GM11168 (cell line): ENCODE data around the gene ZSWIM3.
"Not testable (repeated sequence)": the region's sequence is repeated elsewhere in the genome, so short reads cannot be mapped to it uniquely, and the experiment has no call there.

Experiments used
- in situ Hi-C: fragments of 300-500 bp; cut with MboI; formaldehyde crosslinking; loops from one replicate; pipeline ENCODE4 v1.12.0; 2022; ENCODE audit warnings: low sequenced_read_pairs; ENCODE audit not compliant: unreplicated experiment

The ZSWIM3 gene

DNA sequence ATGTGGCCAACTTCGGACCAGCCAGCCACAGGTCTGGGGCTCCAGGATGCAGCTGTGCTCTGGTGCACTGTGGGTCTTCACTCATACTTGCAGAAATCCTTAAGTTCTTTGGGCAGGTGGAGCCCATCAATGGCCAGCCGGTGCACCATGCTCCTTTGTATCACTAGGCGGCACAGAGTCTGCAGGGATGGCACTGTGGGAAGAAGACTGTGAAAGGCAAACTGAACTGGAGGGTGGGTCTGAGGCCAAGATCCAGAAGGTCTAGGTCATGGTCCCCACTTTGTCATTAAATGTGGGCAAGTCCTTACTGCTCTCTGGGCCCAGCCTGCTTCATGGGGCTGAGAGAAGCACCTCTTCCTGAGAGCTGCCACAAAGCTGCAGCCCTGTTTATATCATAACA lies 31.3 kb downstream of the ZSWIM3 start:
- in situ Hi-C loops = no loop called here

DNA sequence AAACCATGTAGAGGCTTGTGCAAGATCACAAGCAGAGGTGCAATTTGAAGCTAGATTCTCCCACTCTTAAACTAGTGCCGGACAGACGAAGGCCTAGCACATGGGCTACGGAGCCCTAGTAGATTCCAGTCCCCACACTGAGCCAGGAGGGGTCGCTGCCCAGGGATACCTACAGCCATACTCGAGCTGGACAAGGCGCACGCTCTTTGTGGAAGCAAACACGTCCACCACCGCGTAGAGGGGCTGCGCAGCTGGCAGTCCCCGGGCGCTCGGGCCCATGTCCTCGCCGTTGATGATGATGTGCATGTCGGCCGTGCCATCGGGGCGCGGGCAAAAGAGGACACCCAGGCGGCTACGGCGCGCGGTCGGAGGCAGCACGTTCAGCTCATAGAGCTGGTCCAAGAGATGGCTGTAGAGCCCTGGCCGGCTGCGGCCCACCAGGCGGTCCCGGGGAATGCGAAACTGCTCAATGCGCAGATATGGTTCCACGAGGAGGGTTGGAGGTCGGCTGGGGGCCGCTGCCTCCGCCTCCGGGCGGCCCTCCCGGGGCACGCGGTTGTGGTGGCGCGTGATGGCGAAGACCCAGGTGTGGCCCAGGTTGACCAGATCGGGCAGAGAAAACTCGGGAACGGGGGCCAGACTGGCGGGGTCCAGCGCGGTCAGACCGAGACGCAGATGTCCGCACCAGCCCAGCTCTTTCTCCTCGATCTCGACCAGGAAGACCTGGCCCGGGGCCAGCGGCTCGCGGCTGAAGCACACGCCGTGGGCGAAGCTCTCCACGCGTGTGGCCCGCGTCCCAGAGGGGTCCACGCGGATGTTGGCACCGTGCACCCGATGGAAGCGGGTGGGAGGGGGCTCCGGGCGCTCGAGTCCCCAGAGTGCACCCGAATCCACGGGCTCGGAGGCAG lies 32.9 kb downstream of the ZSWIM3 start:
- in situ Hi-C loops = no loop called here

DNA sequence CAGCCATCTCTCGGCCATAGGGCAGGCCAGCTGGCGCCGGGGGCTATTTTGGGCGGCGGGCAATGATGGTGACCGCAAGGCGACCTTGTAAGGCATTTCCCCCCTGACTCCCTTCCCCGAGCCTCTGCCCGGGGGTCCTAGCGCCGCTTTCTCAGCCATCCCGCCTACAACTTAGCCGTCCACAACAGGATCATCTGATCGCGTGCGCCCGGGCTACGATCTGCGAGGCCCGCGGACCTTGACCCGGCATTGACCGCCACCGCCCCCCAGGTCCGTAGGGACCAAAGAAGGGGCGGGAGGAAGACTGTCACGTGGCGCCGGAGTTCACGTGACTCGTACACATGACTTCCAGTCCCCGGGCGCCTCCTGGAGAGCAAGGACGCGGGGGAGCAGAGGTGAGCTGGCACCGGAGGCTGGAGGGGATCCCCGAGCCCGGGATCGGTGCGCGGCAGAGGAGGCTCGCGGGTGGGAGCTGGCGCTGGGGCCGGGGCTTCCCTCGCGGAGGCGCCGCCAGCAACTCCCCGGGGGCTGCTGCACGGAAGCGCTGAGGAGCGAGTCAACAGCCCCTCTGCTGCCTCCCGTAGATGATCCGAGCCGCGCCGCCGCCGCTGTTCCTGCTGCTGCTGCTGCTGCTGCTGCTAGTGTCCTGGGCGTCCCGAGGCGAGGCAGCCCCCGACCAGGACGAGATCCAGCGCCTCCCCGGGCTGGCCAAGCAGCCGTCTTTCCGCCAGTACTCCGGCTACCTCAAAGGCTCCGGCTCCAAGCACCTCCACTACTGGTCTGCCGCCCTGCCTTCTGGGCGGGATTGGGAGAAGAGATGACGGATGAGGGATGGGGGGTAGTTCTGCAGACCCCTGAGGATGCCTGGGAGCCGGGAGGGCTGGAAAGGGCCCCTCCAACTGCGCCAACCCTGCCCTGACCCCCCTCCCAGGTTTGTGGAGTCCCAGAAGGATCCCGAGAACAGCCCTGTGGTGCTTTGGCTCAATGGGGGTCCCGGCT lies 33.9 kb downstream of the ZSWIM3 start, which contains the start of the genes CTSA and NEURL2:
Gene CTSA (plus strand): TSS at position 351 of the 999 bp plus-strand sequence. CDS start 234 bp downstream, at position 585.
Gene NEURL2 (minus strand): TSS at position 224 of the 999 bp plus-strand sequence. CDS start 217 bp downstream, at position 7.
- in situ Hi-C loops = no loop called here

DNA sequence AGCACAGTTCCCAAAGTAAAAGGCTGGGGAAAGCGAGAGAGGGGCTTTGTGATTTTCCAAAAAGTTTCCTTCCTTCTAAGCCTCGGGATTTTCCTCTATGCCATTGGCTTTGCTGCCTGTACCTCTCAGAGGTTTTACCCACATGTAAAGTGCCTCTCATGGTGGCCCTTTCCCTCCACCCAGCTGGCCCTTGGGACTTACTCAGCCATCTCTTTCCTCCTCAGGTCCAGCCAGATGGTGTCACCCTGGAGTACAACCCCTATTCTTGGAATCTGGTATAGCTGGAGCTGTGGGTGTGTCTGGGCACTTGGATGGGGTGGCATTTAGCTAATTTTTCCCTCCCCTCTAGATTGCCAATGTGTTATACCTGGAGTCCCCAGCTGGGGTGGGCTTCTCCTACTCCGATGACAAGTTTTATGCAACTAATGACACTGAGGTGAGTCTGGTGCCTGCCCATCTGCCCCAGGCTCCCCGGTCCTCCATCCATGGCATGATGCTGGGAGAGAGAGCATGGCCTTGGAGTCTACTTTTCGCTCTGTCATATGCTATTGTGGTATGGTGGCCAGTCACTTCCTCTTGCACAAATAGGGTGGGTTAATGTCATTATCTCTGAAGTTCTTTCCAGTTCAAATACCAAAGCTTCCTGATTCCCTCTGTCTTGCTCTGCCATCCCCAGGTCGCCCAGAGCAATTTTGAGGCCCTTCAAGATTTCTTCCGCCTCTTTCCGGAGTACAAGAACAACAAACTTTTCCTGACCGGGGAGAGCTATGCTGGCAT lies 34.8 kb downstream of the ZSWIM3 start:
- in situ Hi-C loops = no loop called here

- in situ Hi-C loops = no loop called here
Measured at GRCh38 chr20:45892828-45893500, 35.5 kb downstream of the ZSWIM3 start.

DNA sequence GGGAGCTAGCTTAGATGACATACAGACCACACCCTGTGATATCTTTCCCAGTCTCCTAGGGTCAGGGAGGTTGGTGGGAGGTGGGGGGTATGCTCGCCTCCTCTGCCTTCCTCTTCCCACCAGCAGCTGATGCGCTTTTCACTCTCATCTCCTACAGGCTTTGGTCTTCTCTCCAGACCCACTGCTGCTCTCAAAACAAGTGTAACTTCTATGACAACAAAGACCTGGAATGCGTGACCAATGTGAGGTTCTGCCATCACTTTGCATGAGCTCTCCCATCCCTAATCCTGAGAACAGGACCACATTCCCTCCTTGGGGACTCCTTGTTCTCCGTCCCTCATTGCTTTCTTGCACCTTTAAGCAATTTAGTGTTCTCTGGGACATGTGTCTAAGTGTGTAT lies 36.4 kb downstream of the ZSWIM3 start:
- in situ Hi-C loops = no loop called here

DNA sequence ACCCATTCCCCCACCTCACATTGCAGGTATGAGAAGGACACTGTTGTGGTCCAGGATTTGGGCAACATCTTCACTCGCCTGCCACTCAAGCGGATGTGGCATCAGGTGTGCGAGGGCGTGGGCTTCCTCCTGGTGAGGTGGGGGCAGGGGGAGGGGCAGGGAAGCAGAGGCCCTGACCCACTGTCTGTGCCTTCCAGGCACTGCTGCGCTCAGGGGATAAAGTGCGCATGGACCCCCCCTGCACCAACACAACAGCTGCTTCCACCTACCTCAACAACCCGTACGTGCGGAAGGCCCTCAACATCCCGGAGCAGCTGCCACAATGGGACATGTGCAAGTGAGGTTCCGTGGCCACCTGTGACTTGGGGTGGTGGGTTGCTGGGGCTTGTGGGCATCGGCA lies 37.4 kb downstream of the ZSWIM3 start:
- in situ Hi-C loops = no loop called here

- in situ Hi-C loops = no loop called here
Measured at GRCh38 chr20:45896641-45897161, 39.3 kb downstream of the ZSWIM3 start.

GRCh38 chr20:45897289-45897688 lies 39.9 kb downstream of the ZSWIM3 start:
- in situ Hi-C loops = no loop called here

DNA sequence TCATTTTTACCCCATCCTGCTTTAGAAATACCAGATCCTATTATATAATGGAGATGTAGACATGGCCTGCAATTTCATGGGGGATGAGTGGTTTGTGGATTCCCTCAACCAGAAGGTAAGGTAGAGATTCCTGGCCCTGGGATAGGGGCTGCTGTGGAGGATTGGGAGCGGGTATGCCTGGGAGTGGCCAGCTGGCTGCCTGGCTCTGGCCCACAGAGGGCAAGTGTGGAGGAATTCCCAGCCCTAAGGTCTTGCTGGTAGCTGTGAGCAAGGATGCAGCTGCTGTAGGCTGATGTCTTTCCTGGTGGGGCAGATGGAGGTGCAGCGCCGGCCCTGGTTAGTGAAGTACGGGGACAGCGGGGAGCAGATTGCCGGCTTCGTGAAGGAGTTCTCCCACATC lies 40.3 kb downstream of the ZSWIM3 start:
- in situ Hi-C loops = no loop called here

DNA sequence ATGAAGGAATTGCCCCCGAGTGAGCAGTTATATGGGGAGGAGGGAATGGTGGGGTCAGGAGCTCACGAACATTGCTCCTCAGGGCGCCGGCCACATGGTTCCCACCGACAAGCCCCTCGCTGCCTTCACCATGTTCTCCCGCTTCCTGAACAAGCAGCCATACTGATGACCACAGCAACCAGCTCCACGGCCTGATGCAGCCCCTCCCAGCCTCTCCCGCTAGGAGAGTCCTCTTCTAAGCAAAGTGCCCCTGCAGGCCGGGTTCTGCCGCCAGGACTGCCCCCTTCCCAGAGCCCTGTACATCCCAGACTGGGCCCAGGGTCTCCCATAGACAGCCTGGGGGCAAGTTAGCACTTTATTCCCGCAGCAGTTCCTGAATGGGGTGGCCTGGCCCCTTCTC lies 40.9 kb downstream of the ZSWIM3 start:
- in situ Hi-C loops = no loop called here

DNA sequence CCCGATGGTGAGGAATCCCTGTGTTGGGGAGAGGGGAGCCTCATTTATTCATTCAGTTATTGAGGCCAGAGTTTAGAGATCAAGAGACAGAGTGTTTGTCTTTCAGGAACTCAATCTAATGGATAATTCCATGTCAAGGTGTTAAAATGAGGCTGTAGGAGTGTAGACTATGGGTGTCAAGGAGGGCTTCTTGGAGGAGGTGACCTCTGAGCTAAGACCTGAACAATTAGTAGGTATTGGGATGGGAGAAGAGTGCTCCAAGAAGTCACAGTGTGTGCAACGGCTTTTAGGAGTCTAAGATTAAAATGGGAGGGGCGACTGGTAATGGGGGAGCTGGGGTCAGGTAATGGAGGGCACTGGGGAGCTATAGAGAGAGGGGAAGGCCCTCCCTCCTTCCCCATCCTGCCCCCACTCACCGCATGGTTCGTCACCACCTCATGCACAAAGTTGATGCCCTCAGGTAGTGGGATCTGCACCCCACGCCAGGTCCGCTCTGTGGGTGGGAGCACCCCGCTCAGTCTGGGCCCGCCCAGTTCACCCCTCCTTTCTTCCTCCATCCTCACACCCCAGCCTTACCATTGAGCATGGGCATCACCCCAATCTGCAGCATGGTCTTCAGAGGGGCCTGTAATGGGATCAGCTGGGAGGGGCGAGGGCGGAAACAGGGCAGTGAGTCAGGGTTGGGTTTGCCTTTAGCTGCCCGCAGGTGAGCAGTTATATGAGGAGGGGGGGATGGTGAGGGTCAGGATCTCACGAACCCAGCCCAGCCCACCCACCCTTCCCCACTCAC lies 41.8 kb downstream of the ZSWIM3 start:
- in situ Hi-C loops = no loop called here

- in situ Hi-C loops = not testable (repeated sequence)
Measured at GRCh38 chr20:45901332-45901731, 43.9 kb downstream of the ZSWIM3 start.

- in situ Hi-C loops = no loop called here
Measured at GRCh38 chr20:45902199-45902701, 44.8 kb downstream of the ZSWIM3 start.

DNA sequence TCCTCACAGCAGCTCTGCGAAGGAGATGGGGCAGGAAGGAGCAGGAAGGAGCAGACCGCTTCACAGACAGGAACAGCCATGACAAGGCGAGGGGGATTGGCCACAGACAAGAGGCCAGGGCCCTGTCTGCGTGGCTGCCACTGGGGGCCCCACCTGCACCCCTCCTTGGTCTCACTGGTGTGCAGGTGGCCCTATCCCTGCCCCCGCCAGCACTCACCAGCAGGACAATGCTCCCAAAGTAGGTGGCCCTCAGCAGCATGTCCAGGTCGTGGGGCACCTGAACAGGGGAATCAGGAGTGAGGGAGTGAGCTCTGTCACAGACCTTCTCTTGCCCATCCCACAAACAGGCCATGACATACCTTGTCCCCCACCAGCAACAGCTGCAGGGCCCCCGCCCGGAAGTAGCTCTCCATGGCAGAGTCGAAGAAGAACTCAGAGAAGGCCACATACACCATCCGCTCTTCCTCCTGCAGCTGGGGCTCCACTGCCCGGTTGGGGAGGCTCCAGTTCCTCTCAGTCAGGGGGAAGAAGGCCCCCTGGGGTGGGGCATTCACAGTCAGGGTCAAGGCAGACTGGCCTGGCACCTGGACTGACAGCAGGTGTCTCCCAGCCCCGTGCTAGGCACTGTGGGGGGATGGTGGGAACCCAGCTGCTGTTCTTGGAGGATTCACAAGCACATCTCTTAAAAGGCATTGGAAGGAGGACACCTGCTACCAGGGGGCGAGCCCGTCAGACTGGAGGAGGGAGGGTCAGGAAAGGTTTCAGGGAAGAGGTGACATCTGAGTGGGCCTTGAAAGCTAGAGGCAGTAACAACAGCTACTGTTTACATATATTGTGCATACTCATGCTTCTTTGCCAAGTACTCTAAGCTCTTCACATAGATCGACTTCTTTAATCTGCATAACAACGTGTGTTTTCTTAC lies 47.4 kb downstream of the ZSWIM3 start:
- in situ Hi-C loops = no loop called here

DNA sequence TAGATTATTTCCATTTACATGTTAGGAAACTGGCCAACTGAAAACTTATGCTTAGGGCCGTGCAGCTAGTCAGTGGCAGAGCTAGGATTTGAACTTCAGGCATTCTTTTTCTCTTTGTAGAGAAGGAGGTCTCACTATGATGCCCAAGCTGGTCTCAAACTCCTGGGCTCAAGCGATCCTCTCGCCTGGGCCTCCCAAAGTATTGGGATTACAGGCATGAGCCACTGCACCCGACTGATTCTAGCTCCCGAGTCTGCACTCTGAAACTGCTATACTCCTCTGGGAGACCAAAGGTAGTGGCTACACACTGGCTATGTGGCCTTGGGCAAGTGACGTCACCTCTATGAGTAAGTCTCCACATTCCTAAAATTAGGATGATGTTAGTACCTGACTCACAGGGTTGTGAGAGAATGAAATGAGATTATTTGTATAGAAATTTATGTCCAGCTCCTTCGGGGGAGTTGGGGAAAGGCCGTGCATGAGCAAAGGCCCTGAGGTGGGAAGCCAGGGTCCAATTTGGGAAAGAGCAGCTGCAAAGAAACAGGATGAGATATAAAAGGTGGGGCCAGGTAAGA lies 48.2 kb downstream of the ZSWIM3 start:
- in situ Hi-C loops = no loop called here
